ENCODE results near the gene DIAPH2. TPM values are rescaled to one million over a fixed set of nuclear protein-coding genes. Genes with fewer than 3 reads are reported as not detected.

The DIAPH2 gene
- total and polyA plus RNA-seq, 2 experiments from 2014 or later: 7.5 to 8.1 TPM

DNA sequence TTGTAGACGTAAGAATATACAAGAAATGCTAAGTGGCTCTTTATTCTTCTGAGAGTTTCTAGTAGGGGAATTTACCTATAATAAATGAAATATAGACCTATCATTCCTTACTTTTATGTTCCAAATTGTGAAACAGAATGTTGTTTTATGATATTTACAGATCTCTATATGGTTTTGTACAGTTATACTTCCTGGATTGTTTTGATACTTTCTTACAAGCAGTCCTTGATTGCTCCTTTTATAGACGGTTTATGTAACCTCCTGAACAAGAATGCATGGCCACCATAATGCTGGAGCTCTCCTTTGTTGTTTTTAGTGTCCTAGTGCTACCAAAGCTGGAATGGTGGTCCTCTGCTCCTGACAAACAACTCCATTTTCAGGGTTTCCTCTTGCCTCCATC is 107.4 kb downstream of the DIAPH2 start:
- no peaks in the 10 kb centered on the region for H3K9me3 ChIP-seq (ENCODE audit: low read depth)
- no peak overlapping the region for H2AFZ ChIP-seq
- in situ Hi-C loops (cut with MboI): no loop called here
- DNase-seq: no peak
- H4K20me1 ChIP-seq (ENCODE audit: insufficient read depth): no peaks in the 10 kb centered on the region
- WGBS, 2 experiments (ENCODE audit: low coverage in 1 of 2, low lambda C conversion rate in 2 of 2, missing lambda C conversion rate in 2 of 2): 88 to 100% methylated on average over 2 of the region's 2 CpGs
- no peaks in the 10 kb centered on the region for H3K9me2 ChIP-seq (ENCODE audit: insufficient read depth)
- TF ChIP-seq EZH2 (IDR thresholded peaks at IDR 0.05; ENCODE audit: insufficient read depth, poor library complexity, severe bottlenecking) (no peak), EZH2phosphoT487 (IDR thresholded peaks at IDR 0.05; ENCODE audit: insufficient read depth, low read depth) (no peak)
- no peak overlapping the region for H3K4me2 ChIP-seq (ENCODE audit: unreplicated experiment)
- H3K27ac ChIP-seq: no peak overlapping the region
- H3K4me3 ChIP-seq: no peak overlapping the region
- H3K9ac ChIP-seq: no peak overlapping the region
- no peaks in the 10 kb centered on the region for H3K36me3 ChIP-seq (ENCODE audit: low read depth)
- H3F3A ChIP-seq (ENCODE audit: insufficient read depth): no peaks in the 10 kb centered on the region
- no peaks in the 10 kb centered on the region for H3K79me2 ChIP-seq (ENCODE audit: insufficient read depth)
- no peaks in the 10 kb centered on the region for H3K27me3 ChIP-seq (replicated peaks; ENCODE audit: insufficient read depth)
- no peaks in the 10 kb centered on the region for H3K4me1 ChIP-seq (ENCODE audit: insufficient read depth)

DNA sequence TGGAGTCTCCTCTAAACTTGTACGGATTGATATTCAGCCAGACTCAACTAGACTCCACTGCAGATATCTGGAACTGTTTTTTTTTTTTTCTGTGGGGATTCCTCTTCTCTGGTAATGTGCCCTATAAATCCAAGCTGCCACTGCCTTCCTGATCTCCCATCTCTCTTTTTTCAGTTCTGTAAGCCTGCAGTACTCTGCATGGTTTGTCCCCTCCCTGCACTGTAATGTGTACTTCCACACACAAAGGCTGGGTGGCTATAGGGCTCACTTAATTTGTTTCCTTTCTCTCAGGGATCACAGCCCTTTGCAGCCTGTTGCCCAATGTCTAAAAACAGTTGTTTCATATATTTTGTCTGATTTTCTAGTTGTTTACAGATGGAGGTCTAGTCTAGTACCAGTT is 114.3 kb downstream of the DIAPH2 start:
- in situ Hi-C loops (cut with MboI): no loop called here
- Histone ChIP-seq H3K79me2 (ENCODE audit: insufficient read depth) (no peaks in the 10 kb centered on the region), H4K20me1 (ENCODE audit: insufficient read depth) (no peaks in the 10 kb centered on the region), H3K4me1 (ENCODE audit: insufficient read depth) (no peaks in the 10 kb centered on the region), H3K9me2 (ENCODE audit: insufficient read depth) (no peaks in the 10 kb centered on the region), H3K4me3 (no peak overlapping the region), H3K36me3 (ENCODE audit: low read depth) (no peaks in the 10 kb centered on the region), H3K9me3 (ENCODE audit: low read depth) (no peaks in the 10 kb centered on the region), H3K27ac (no peak overlapping the region), H3K9ac (no peak overlapping the region), H2AFZ (no peak overlapping the region), H3K27me3 (replicated peaks; ENCODE audit: insufficient read depth) (no peaks in the 10 kb centered on the region), H3F3A (ENCODE audit: insufficient read depth) (no peaks in the 10 kb centered on the region), H3K4me2 (ENCODE audit: unreplicated experiment) (no peak overlapping the region)
- 100% methylated on average over 1 of the region's 1 CpG for WGBS, 2 experiments (ENCODE audit: low coverage in 1 of 2, low lambda C conversion rate in 2 of 2, missing lambda C conversion rate in 2 of 2)
- TF ChIP-seq EZH2phosphoT487 (IDR thresholded peaks at IDR 0.05; ENCODE audit: insufficient read depth, low read depth) (no peak), EZH2 (IDR thresholded peaks at IDR 0.05; ENCODE audit: insufficient read depth, poor library complexity, severe bottlenecking) (no peak)
- DNase-seq: no peak

DNA sequence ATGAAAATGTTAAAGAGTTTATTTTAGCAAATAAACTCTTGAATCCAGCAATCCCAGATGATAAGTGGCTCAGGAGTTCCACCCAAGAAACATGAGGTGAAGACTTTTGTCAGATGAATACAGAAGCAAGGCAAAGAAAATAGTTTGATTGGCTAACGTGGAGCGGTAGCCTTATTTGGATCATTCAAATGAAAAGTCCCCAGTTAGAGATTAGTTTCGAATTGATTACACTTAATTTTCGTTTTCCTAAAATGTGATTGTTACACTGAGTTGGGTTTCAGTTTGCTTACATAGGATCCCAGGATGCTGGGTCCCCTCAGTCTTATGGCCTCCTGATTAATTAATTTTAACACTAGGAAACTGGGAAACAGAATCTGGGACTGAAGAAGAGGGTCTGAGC is 122.7 kb downstream of the DIAPH2 start:
- Histone ChIP-seq H3K9me2 (ENCODE audit: insufficient read depth) (no peaks in the 10 kb centered on the region), H3F3A (ENCODE audit: insufficient read depth) (no peaks in the 10 kb centered on the region), H3K9me3 (ENCODE audit: low read depth) (no peaks in the 10 kb centered on the region), H3K4me2 (ENCODE audit: unreplicated experiment) (no peak overlapping the region), H3K4me3 (no peak overlapping the region), H3K27me3 (replicated peaks; ENCODE audit: insufficient read depth) (no peaks in the 10 kb centered on the region), H3K36me3 (ENCODE audit: low read depth) (no peaks in the 10 kb centered on the region), H4K20me1 (ENCODE audit: insufficient read depth) (no peaks in the 10 kb centered on the region), H3K27ac (no peak overlapping the region), H2AFZ (no peak overlapping the region), H3K4me1 (ENCODE audit: insufficient read depth) (no peaks in the 10 kb centered on the region), H3K79me2 (ENCODE audit: insufficient read depth) (no peaks in the 10 kb centered on the region), H3K9ac (no peak overlapping the region)
- 98 to 99% methylated on average over 4 of the region's 4 CpGs for WGBS, 2 experiments (ENCODE audit: low coverage in 1 of 2, low lambda C conversion rate in 2 of 2, missing lambda C conversion rate in 2 of 2)
- DNase-seq: no peak
- in situ Hi-C loops (cut with MboI): no loop called here
- TF ChIP-seq EZH2phosphoT487 (IDR thresholded peaks at IDR 0.05; ENCODE audit: insufficient read depth, low read depth): no peak
- TF ChIP-seq EZH2 (IDR thresholded peaks at IDR 0.05; ENCODE audit: insufficient read depth, poor library complexity, severe bottlenecking): no peak

DNA sequence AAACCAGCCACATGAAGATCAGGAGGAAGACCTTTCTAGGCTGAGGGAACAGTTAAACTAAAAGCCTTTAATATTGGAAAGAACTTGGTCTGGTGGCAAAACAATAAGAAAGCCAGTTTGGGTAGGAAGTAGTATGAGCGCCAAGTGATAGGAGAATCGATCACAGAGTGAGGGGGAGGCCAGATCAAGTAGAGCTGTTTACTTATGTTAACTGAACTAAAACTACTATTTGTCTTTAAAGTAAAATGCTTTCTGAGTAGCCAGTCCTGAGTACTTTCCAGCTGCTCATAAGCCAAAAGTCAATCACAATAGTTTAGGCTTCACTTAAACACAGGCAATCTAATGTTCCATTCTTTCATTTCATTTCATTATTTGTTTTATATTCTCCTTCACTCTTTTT is 136.3 kb downstream of the DIAPH2 start:
- no peak overlapping the region for H3K4me3 ChIP-seq
- H3K4me1 ChIP-seq (ENCODE audit: insufficient read depth): no peaks in the 10 kb centered on the region
- H3K79me2 ChIP-seq (ENCODE audit: insufficient read depth): no peaks in the 10 kb centered on the region
- H3K9me3 ChIP-seq (ENCODE audit: low read depth): no peaks in the 10 kb centered on the region
- in situ Hi-C loops (cut with MboI): no loop called here
- H3K27me3 ChIP-seq (replicated peaks; ENCODE audit: insufficient read depth): no peaks in the 10 kb centered on the region
- H3K4me2 ChIP-seq (ENCODE audit: unreplicated experiment): no peak overlapping the region
- H3K27ac ChIP-seq: no peak overlapping the region
- WGBS, 2 experiments (ENCODE audit: low coverage in 1 of 2, low lambda C conversion rate in 2 of 2, missing lambda C conversion rate in 2 of 2): 95 to 100% methylated on average over 2 of the region's 2 CpGs
- TF ChIP-seq EZH2phosphoT487 (IDR thresholded peaks at IDR 0.05; ENCODE audit: insufficient read depth, low read depth) (no peak), EZH2 (IDR thresholded peaks at IDR 0.05; ENCODE audit: insufficient read depth, poor library complexity, severe bottlenecking) (no peak)
- DNase-seq: no peak
- H3K36me3 ChIP-seq (ENCODE audit: low read depth): no peaks in the 10 kb centered on the region
- no peak overlapping the region for H2AFZ ChIP-seq
- H3F3A ChIP-seq (ENCODE audit: insufficient read depth): no peaks in the 10 kb centered on the region
- no peaks in the 10 kb centered on the region for H4K20me1 ChIP-seq (ENCODE audit: insufficient read depth)
- no peaks in the 10 kb centered on the region for H3K9me2 ChIP-seq (ENCODE audit: insufficient read depth)
- H3K9ac ChIP-seq: no peak overlapping the region

DNA sequence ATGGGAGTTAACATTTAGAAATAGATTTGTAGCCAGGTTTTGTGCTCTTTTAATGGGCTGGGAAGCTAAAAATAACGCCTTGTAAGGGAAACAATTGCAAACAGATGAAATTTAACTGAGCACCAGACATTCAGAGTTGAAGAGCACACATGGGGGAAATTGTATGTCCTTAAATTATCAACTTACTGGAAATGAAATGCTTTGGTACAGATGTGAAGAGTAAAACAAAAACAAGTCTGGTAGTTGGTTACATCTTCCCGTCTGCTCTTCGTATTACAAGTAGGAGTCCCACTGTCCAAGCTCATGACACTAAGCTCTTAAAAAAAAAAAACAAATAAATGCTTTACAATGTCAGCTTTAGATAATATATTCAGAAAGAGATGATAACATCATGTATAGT is 139.5 kb downstream of the DIAPH2 start:
- H3F3A ChIP-seq (ENCODE audit: insufficient read depth): no peaks in the 10 kb centered on the region
- H4K20me1 ChIP-seq (ENCODE audit: insufficient read depth): no peaks in the 10 kb centered on the region
- H3K4me1 ChIP-seq (ENCODE audit: insufficient read depth): no peaks in the 10 kb centered on the region
- H3K9me2 ChIP-seq (ENCODE audit: insufficient read depth): no peaks in the 10 kb centered on the region
- H3K4me3 ChIP-seq: no peak overlapping the region
- DNase-seq: no peak
- no peak overlapping the region for H3K4me2 ChIP-seq (ENCODE audit: unreplicated experiment)
- no peak overlapping the region for H3K27ac ChIP-seq
- TF ChIP-seq EZH2 (IDR thresholded peaks at IDR 0.05; ENCODE audit: insufficient read depth, poor library complexity, severe bottlenecking) (no peak), EZH2phosphoT487 (IDR thresholded peaks at IDR 0.05; ENCODE audit: insufficient read depth, low read depth) (no peak)
- H3K9ac ChIP-seq: no peak overlapping the region
- 72 to 74% methylated on average over 3 of the region's 3 CpGs for WGBS, 2 experiments (ENCODE audit: low coverage in 1 of 2, low lambda C conversion rate in 2 of 2, missing lambda C conversion rate in 2 of 2)
- H3K36me3 ChIP-seq (ENCODE audit: low read depth): no peaks in the 10 kb centered on the region
- H3K79me2 ChIP-seq (ENCODE audit: insufficient read depth): no peaks in the 10 kb centered on the region
- H2AFZ ChIP-seq: no peak overlapping the region
- no peaks in the 10 kb centered on the region for H3K27me3 ChIP-seq (replicated peaks; ENCODE audit: insufficient read depth)
- in situ Hi-C loops (cut with MboI): no loop called here
- no peaks in the 10 kb centered on the region for H3K9me3 ChIP-seq (ENCODE audit: low read depth)

Data from GM23248 (cell line).